Activated naive CD4-positive, alpha-beta T cell treated with anti-CD3 and anti-CD28 coated beads, Interleukin-2, amount 10 ng/mL, durations not matched to agents 7 days and 5 days (primary cell): Measurements from ENCODE around the gene ZNF559.
"Not testable (repeated sequence)": the region's sequence is repeated elsewhere in the genome, so short reads cannot be mapped to it uniquely, and the experiment has no call there.

Experiments used
- CTCF ChIA-PET: fragments of 350-600 bp; sonication (Branson Sonifier 250); formaldehyde crosslinking; loops from one replicate; lab custom pipeline; 2021; ENCODE audit warnings: antibody characterized with exemption; lab: Charles Lee
- DNase-seq: peaks from one replicate; pipeline ENCODE4 v3.0.0-alpha.2; 2020
- H3K27ac Mint-ChIP-seq: one replicate; pipeline ENCODE4 v1.8.0; 2021; ENCODE audit warnings: mild to moderate bottlenecking, moderate library complexity, mixed read lengths
- H3K27me3 Mint-ChIP-seq: one replicate; pipeline ENCODE4 v1.8.0; 2021; ENCODE audit warnings: mild to moderate bottlenecking, mixed read lengths
- H3K36me3 Mint-ChIP-seq: one replicate; pipeline ENCODE4 v1.8.0; 2021; ENCODE audit warnings: mixed read lengths
- H3K4me1 Mint-ChIP-seq: one replicate; pipeline ENCODE4 v1.8.0; 2021; ENCODE audit warnings: mixed read lengths
- H3K4me3 Mint-ChIP-seq: one replicate; pipeline ENCODE4 v1.8.0; 2021; ENCODE audit warnings: mild to moderate bottlenecking, moderate library complexity, mixed read lengths
- H3K9me3 Mint-ChIP-seq: one replicate; pipeline ENCODE4 v1.8.0; 2021; ENCODE audit warnings: mixed read lengths

Gene ZNF559

GRCh38 chr19:9323919-9324583 lies at the start of gene ZNF559:
TSS of gene ZNF559 (plus strand) at chr19:9324179. CDS start at chr19:9338550, 14,371 bp downstream.
- peak; percentile 96 for DNase-seq
- H3K4me1 Mint-ChIP-seq: peaks cover 32% of the 10 kb centered on the region
- H3K27ac Mint-ChIP-seq: peak within 1 kb of the TSS; percentile 97
- peak within 1 kb of the TSS; percentile 86 for H3K4me3 Mint-ChIP-seq
- peaks cover 48% of the 10 kb centered on the region for H3K36me3 Mint-ChIP-seq
- CTCF ChIA-PET: interaction anchor here (0.8 kb wide), 1 partner anchor 14 kb away, joined by 3 read pairs; no protein-coding TSS in a partner anchor
- no peaks in the 10 kb centered on the region for H3K27me3 Mint-ChIP-seq
- peaks cover 56% of the 10 kb centered on the region for H3K9me3 Mint-ChIP-seq

GRCh38 chr19:9283485-9283884 lies 40.5 kb upstream of the ZNF559 start:
- CTCF ChIA-PET, H3K27me3 Mint-ChIP-seq, H3K4me3 Mint-ChIP-seq, H3K4me1 Mint-ChIP-seq, H3K27ac Mint-ChIP-seq, H3K36me3 Mint-ChIP-seq, DNase-seq: not testable (repeated sequence)
- H3K9me3 Mint-ChIP-seq: peaks cover 51% of the 10 kb centered on the region

GRCh38 chr19:9289231-9289884 lies 34.6 kb upstream of the ZNF559 start:
- Mint-ChIP-seq H3K4me3 (no peak overlapping the region), H3K27ac (no peak overlapping the region), H3K27me3 (no peaks in the 10 kb centered on the region), H3K9me3 (peaks cover 45% of the 10 kb centered on the region), H3K4me1 (no peaks in the 10 kb centered on the region), H3K36me3 (peaks cover 27% of the 10 kb centered on the region)
- DNase-seq: no peak
- CTCF ChIA-PET: no interaction called here

GRCh38 chr19:9295411-9295849 lies 28.5 kb upstream of the ZNF559 start:
- Mint-ChIP-seq H3K27ac (no peak overlapping the region), H3K27me3 (no peaks in the 10 kb centered on the region), H3K9me3 (peaks cover 62% of the 10 kb centered on the region), H3K36me3 (peaks cover 72% of the 10 kb centered on the region), H3K4me1 (no peaks in the 10 kb centered on the region), H3K4me3 (no peak overlapping the region)
- DNase-seq: no peak
- CTCF ChIA-PET: no interaction called here

- Mint-ChIP-seq H3K36me3 (peaks cover 80% of the 10 kb centered on the region), H3K4me3 (no peak overlapping the region), H3K9me3 (peaks cover 67% of the 10 kb centered on the region), H3K4me1 (no peaks in the 10 kb centered on the region), H3K27ac (no peak overlapping the region), H3K27me3 (no peaks in the 10 kb centered on the region)
- CTCF ChIA-PET: no interaction called here
- DNase-seq: no peak
These were observed 27.6 kb upstream of the ZNF559 start for GRCh38 chr19:9296336-9296735.

GRCh38 chr19:9306443-9306842 lies 17.5 kb upstream of the ZNF559 start:
- CTCF ChIA-PET: no interaction called here
- Mint-ChIP-seq H3K9me3 (peaks cover 28% of the 10 kb centered on the region), H3K27me3 (peaks cover 4% of the 10 kb centered on the region), H3K36me3 (peaks cover 53% of the 10 kb centered on the region), H3K4me3 (no peak overlapping the region), H3K4me1 (peaks cover 26% of the 10 kb centered on the region), H3K27ac (no peak overlapping the region)
- DNase-seq: no peak

- Mint-ChIP-seq H3K4me1 (peaks cover 26% of the 10 kb centered on the region), H3K36me3 (peaks cover 40% of the 10 kb centered on the region)
These were observed 15.7 kb upstream of the ZNF559 start for GRCh38 chr19:9308091-9308770.

GRCh38 chr19:9309139-9309973 lies 14.6 kb upstream of the ZNF559 start, which contains the start of gene ZNF699:
TSS of gene ZNF699 (minus strand) at chr19:9309838. CDS start at chr19:9305119, 4,719 bp downstream.
- peaks cover 32% of the 10 kb centered on the region for H3K36me3 Mint-ChIP-seq
- CTCF ChIA-PET: no interaction called here
- peaks cover 4% of the 10 kb centered on the region for H3K27me3 Mint-ChIP-seq
- H3K9me3 Mint-ChIP-seq: peaks cover 33% of the 10 kb centered on the region
- DNase-seq: peak; percentile 99
- H3K4me1 Mint-ChIP-seq: peaks cover 26% of the 10 kb centered on the region
- H3K27ac Mint-ChIP-seq: peak within 1 kb of the TSS; percentile 94
- peak within 1 kb of the TSS; percentile 80 for H3K4me3 Mint-ChIP-seq

More at GRCh38 chr19:9308091-9308770, 15.7 kb upstream of the ZNF559 start:
- H3K9me3 Mint-ChIP-seq: peaks cover 29% of the 10 kb centered on the region
- H3K27ac Mint-ChIP-seq: peak overlapping the region; percentile 94
- CTCF ChIA-PET: no interaction called here
- no peak for DNase-seq
- peak overlapping the region; percentile 80 for H3K4me3 Mint-ChIP-seq
- peaks cover 4% of the 10 kb centered on the region for H3K27me3 Mint-ChIP-seq

- H3K27me3 Mint-ChIP-seq: peaks cover 4% of the 10 kb centered on the region
- H3K4me3 Mint-ChIP-seq: peak overlapping the region; percentile 80
- H3K4me1 Mint-ChIP-seq: peaks cover 26% of the 10 kb centered on the region
- H3K9me3 Mint-ChIP-seq: peaks cover 34% of the 10 kb centered on the region
- peak overlapping the region; percentile 94 for H3K27ac Mint-ChIP-seq
- CTCF ChIA-PET: interaction anchor here (1.2 kb wide), 1 partner anchor 14 kb away, joined by 3 read pairs; the partner anchor contains the start of gene ZNF559
- peaks cover 26% of the 10 kb centered on the region for H3K36me3 Mint-ChIP-seq
- no peak for DNase-seq
These were observed 14.0 kb upstream of the ZNF559 start for GRCh38 chr19:9309974-9310446.

- Mint-ChIP-seq H3K9me3 (peaks cover 46% of the 10 kb centered on the region), H3K4me3 (no peak overlapping the region), H3K27ac (no peak overlapping the region), H3K36me3 (peaks cover 10% of the 10 kb centered on the region), H3K4me1 (peaks cover 12% of the 10 kb centered on the region), H3K27me3 (peaks cover 4% of the 10 kb centered on the region)
- DNase-seq: no peak
- CTCF ChIA-PET: no interaction called here
These were observed 10.2 kb upstream of the ZNF559 start for GRCh38 chr19:9313756-9314155.

GRCh38 chr19:9321338-9321737 lies 2.6 kb upstream of the ZNF559 start:
- H3K9me3 Mint-ChIP-seq: peaks cover 50% of the 10 kb centered on the region
- CTCF ChIA-PET: no interaction called here
- peaks cover 33% of the 10 kb centered on the region for H3K36me3 Mint-ChIP-seq
- H3K4me1 Mint-ChIP-seq: peaks cover 30% of the 10 kb centered on the region
- H3K27ac Mint-ChIP-seq: no peak overlapping the region
- no peaks in the 10 kb centered on the region for H3K27me3 Mint-ChIP-seq
- no peak for DNase-seq
- no peak overlapping the region for H3K4me3 Mint-ChIP-seq

GRCh38 chr19:9321756-9322155 lies 2.2 kb upstream of the ZNF559 start:
- CTCF ChIA-PET, H3K27ac Mint-ChIP-seq, H3K27me3 Mint-ChIP-seq, H3K4me3 Mint-ChIP-seq, DNase-seq: not testable (repeated sequence)
- H3K36me3 Mint-ChIP-seq: peaks cover 34% of the 10 kb centered on the region
- H3K9me3 Mint-ChIP-seq: peaks cover 51% of the 10 kb centered on the region
- H3K4me1 Mint-ChIP-seq: peaks cover 30% of the 10 kb centered on the region

- H3K27me3 Mint-ChIP-seq, DNase-seq, H3K4me3 Mint-ChIP-seq, H3K27ac Mint-ChIP-seq, CTCF ChIA-PET: not testable (repeated sequence)
- H3K4me1 Mint-ChIP-seq: peaks cover 30% of the 10 kb centered on the region
- H3K36me3 Mint-ChIP-seq: peaks cover 36% of the 10 kb centered on the region
- peaks cover 51% of the 10 kb centered on the region for H3K9me3 Mint-ChIP-seq
These were observed 1.8 kb upstream of the ZNF559 start for GRCh38 chr19:9322201-9322600.
